ENCODE measurements around the gene FRMD6.
"Not testable (repeated sequence)": the region's sequence is repeated elsewhere in the genome, so short reads cannot be mapped to it uniquely, and the experiment has no call there.

The FRMD6 gene

GRCh38 chr14:51717766-51718165, 66.1 kb downstream of the FRMD6 start:
- in situ Hi-C loops (cut with HindIII; ENCODE audit: low sequenced_read_pairs), result no loop called here

GRCh38 chr14:51719955-51720354, 68.2 kb downstream of the FRMD6 start:
- in situ Hi-C loops (cut with HindIII; ENCODE audit: low sequenced_read_pairs), result no loop called here

GRCh38 chr14:51723990-51724389, 72.3 kb downstream of the FRMD6 start:
- in situ Hi-C loops (cut with HindIII; ENCODE audit: low sequenced_read_pairs), result no loop called here

- in situ Hi-C loops (cut with HindIII; ENCODE audit: low sequenced_read_pairs), result no loop called here
Measured at GRCh38 chr14:51724650-51725049, 72.9 kb downstream of the FRMD6 start.

GRCh38 chr14:51725061-51725460, 73.4 kb downstream of the FRMD6 start:
- in situ Hi-C loops (cut with HindIII; ENCODE audit: low sequenced_read_pairs), result no loop called here

GRCh38 chr14:51726166-51726899, 74.6 kb downstream of the FRMD6 start:
- in situ Hi-C loops (cut with HindIII; ENCODE audit: low sequenced_read_pairs), result no loop called here

- in situ Hi-C loops (cut with HindIII; ENCODE audit: low sequenced_read_pairs), result no loop called here
Measured at GRCh38 chr14:51727526-51727925, 75.8 kb downstream of the FRMD6 start.

GRCh38 chr14:51730098-51730497, 78.4 kb downstream of the FRMD6 start:
- in situ Hi-C loops (cut with HindIII; ENCODE audit: low sequenced_read_pairs), result no loop called here

- in situ Hi-C loops (cut with HindIII; ENCODE audit: low sequenced_read_pairs), result no loop called here
Measured at GRCh38 chr14:51730684-51731083, 79.0 kb downstream of the FRMD6 start.

GRCh38 chr14:51732494-51733112, 80.9 kb downstream of the FRMD6 start:
- in situ Hi-C loops (cut with HindIII; ENCODE audit: low sequenced_read_pairs), result no loop called here

- in situ Hi-C loops (cut with HindIII; ENCODE audit: low sequenced_read_pairs), result no loop called here
Measured at GRCh38 chr14:51733147-51733546, 81.4 kb downstream of the FRMD6 start.

GRCh38 chr14:51735851-51736250, 84.1 kb downstream of the FRMD6 start:
- in situ Hi-C loops (cut with HindIII; ENCODE audit: low sequenced_read_pairs), result no loop called here

GRCh38 chr14:51738754-51739153, 87.0 kb downstream of the FRMD6 start:
- in situ Hi-C loops (cut with HindIII; ENCODE audit: low sequenced_read_pairs), result no loop called here

- in situ Hi-C loops (cut with HindIII; ENCODE audit: low sequenced_read_pairs), result no loop called here
Measured at GRCh38 chr14:51743588-51744000, 91.9 kb downstream of the FRMD6 start.

- in situ Hi-C loops (cut with HindIII; ENCODE audit: low sequenced_read_pairs), result no loop called here
Measured at GRCh38 chr14:51744372-51745130, 92.8 kb downstream of the FRMD6 start.

GRCh38 chr14:51746823-51747222, 95.1 kb downstream of the FRMD6 start:
- in situ Hi-C loops (cut with HindIII; ENCODE audit: low sequenced_read_pairs), result not testable (repeated sequence)

- in situ Hi-C loops (cut with HindIII; ENCODE audit: low sequenced_read_pairs), result no loop called here
Measured at GRCh38 chr14:51750542-51750941, 98.8 kb downstream of the FRMD6 start.

GRCh38 chr14:51751611-51752345, 100.1 kb downstream of the FRMD6 start:
- in situ Hi-C loops (cut with HindIII; ENCODE audit: low sequenced_read_pairs), result not testable (repeated sequence)

- in situ Hi-C loops (cut with HindIII; ENCODE audit: low sequenced_read_pairs), result not testable (repeated sequence)
Measured at GRCh38 chr14:51757756-51758155, 106.0 kb downstream of the FRMD6 start.

- in situ Hi-C loops (cut with HindIII; ENCODE audit: low sequenced_read_pairs), result no loop called here
Measured at GRCh38 chr14:51759950-51760349, 108.2 kb downstream of the FRMD6 start.

GRCh38 chr14:51765726-51766125, 114.0 kb downstream of the FRMD6 start:
- in situ Hi-C loops (cut with HindIII; ENCODE audit: low sequenced_read_pairs), result not testable (repeated sequence)
